Thyroid gland (tissue), 4 donors: Measurements from ENCODE around the gene STAG3.

Source experiments
- CTCF ChIP-seq, 6 experiments: fragments of 200-600 bp in 3 of 6; fragments of 450-650 bp in 3 of 6; sonication (generic) in 3 of 6; IDR thresholded peaks; one replicate each; pipeline ENCODE4 v1.5.1; 2016 to 2019; ENCODE audit warnings: antibody characterized with exemption in 6 of 6, mild to moderate bottlenecking in 2 of 6, inconsistent platforms in 1 of 6, moderate library complexity in 1 of 6
- POLR2A ChIP-seq, 2 donors: fragments of 450-650 bp; IDR thresholded peaks; one replicate each; pipeline ENCODE4 v1.6.1; 2017; ENCODE audit warnings: antibody characterized with exemption in 2 of 2, mild to moderate bottlenecking in 2 of 2, moderate library complexity in 1 of 2

GRCh38 chr7:100170101-100170897, 7.4 kb upstream of the STAG3 start:
- TF ChIP-seq POLR2A (IDR thresholded peaks at IDR 0.05) (no peak), CTCF (IDR thresholded peaks at IDR 0.05) (no peak)
